ENCODE data around the gene ABCC5.
"Not testable (repeated sequence)": the region's sequence is repeated elsewhere in the genome, so short reads cannot be mapped to it uniquely, and the experiment has no call there.

The ABCC5 gene

DNA sequence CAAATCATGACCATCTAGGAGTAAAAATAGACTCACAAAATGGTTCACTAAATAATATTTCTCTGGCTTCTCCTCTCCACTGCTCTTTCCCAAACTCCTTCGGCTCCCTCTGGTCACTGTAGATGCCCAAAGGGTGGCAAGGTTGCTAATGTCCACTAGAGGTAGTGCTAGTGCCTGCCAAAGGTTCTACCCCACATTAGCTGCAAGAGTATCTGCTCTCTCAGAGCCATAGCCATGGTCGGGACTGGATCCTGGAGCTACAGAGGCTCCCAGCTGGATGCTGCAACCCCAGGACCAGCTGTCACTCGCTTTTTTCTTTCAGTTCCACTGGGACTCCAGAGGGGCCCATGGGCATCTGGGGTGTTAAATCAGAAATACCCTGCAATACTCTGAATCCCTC lies 22.3 kb upstream of the ABCC5 start:
- Histone ChIP-seq H3K27me3 (replicated peaks; ENCODE audit: insufficient read depth, low read length) (no peaks in the 10 kb centered on the region), H3K4me1 (ENCODE audit: low read length) (no peaks in the 10 kb centered on the region), H3K9ac (ENCODE audit: low read length) (no peak overlapping the region), H3K79me2 (ENCODE audit: low read length) (no peaks in the 10 kb centered on the region), H3K4me2 (ENCODE audit: low read depth, low read length) (no peak overlapping the region), H4K20me1 (ENCODE audit: insufficient read depth, low read length) (no peaks in the 10 kb centered on the region), H2AFZ (ENCODE audit: low read length) (no peak overlapping the region), H3K9me3 (replicated peaks; ENCODE audit: insufficient read depth, low read length) (no peaks in the 10 kb centered on the region), H3K27ac (ENCODE audit: low read length) (no peak overlapping the region), H3K36me3 (replicated peaks; ENCODE audit: insufficient read depth, low read length) (no peaks in the 10 kb centered on the region), H3K9me2 (replicated peaks; ENCODE audit: insufficient read depth, low read length) (no peaks in the 10 kb centered on the region), H3F3A (ENCODE audit: insufficient read depth, low read length) (no peaks in the 10 kb centered on the region), H3K4me3 (ENCODE audit: low read length) (no peak overlapping the region)
- no peak for DNase-seq
- TF ChIP-seq, protein P1, sequence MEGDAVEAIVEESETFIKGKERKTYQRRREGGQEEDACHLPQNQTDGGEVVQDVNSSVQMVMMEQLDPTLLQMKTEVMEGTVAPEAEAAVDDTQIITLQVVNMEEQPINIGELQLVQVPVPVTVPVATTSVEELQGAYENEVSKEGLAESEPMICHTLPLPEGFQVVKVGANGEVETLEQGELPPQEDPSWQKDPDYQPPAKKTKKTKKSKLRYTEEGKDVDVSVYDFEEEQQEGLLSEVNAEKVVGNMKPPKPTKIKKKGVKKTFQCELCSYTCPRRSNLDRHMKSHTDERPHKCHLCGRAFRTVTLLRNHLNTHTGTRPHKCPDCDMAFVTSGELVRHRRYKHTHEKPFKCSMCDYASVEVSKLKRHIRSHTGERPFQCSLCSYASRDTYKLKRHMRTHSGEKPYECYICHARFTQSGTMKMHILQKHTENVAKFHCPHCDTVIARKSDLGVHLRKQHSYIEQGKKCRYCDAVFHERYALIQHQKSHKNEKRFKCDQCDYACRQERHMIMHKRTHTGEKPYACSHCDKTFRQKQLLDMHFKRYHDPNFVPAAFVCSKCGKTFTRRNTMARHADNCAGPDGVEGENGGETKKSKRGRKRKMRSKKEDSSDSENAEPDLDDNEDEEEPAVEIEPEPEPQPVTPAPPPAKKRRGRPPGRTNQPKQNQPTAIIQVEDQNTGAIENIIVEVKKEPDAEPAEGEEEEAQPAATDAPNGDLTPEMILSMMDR (IDR thresholded peaks at IDR 0.05; ENCODE audit: low read length), result peak; percentile 45
- TF ChIP-seq EZH2 (optimal IDR thresholded peaks at IDR 0.05; ENCODE audit: low read depth, low read length), result no peak

DNA sequence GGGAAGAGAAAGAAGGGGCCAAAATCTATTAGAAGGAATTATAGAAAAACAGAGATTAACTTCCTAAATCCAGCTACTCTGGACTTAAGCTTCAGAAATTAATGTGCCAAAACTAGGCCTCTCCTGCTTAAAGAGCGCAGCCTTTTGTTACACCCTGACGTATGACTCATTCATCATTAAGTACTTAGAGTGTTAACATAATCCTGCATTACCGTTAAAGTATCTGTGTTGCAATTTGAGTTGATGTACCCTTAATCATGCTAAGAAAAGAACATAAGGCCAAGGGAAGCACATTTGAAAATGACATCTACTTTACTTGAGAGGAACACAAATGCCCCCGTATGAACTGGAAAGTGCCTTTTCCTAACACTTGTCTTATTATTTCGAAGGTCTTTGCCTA lies 21.7 kb upstream of the ABCC5 start:
- no peaks in the 10 kb centered on the region for H3K27me3 ChIP-seq (replicated peaks; ENCODE audit: insufficient read depth, low read length)
- H3K36me3 ChIP-seq (replicated peaks; ENCODE audit: insufficient read depth, low read length), result no peaks in the 10 kb centered on the region
- H3K27ac ChIP-seq (ENCODE audit: low read length), result no peak overlapping the region
- TF ChIP-seq EZH2 (optimal IDR thresholded peaks at IDR 0.05; ENCODE audit: low read depth, low read length) (no peak), EZH2phosphoT487 (IDR thresholded peaks at IDR 0.05; ENCODE audit: low read length) (no peak)
- TF ChIP-seq, protein P1 (IDR thresholded peaks at IDR 0.05; ENCODE audit: low read length), result no peak
- no peak overlapping the region for H3K4me3 ChIP-seq (ENCODE audit: low read length)
- no peaks in the 10 kb centered on the region for H4K20me1 ChIP-seq (ENCODE audit: insufficient read depth, low read length)
- no peak overlapping the region for H3K4me2 ChIP-seq (ENCODE audit: low read depth, low read length)
- H3F3A ChIP-seq (ENCODE audit: insufficient read depth, low read length), result no peaks in the 10 kb centered on the region
- DNase-seq, result no peak
- no peaks in the 10 kb centered on the region for H3K79me2 ChIP-seq (ENCODE audit: low read length)
- H3K9me2 ChIP-seq (replicated peaks; ENCODE audit: insufficient read depth, low read length), result no peaks in the 10 kb centered on the region
- H3K9me3 ChIP-seq (replicated peaks; ENCODE audit: insufficient read depth, low read length), result no peaks in the 10 kb centered on the region
- H3K9ac ChIP-seq (ENCODE audit: low read length), result no peak overlapping the region
- H3K4me1 ChIP-seq (ENCODE audit: low read length), result no peaks in the 10 kb centered on the region
- no peak overlapping the region for H2AFZ ChIP-seq (ENCODE audit: low read length)

DNA sequence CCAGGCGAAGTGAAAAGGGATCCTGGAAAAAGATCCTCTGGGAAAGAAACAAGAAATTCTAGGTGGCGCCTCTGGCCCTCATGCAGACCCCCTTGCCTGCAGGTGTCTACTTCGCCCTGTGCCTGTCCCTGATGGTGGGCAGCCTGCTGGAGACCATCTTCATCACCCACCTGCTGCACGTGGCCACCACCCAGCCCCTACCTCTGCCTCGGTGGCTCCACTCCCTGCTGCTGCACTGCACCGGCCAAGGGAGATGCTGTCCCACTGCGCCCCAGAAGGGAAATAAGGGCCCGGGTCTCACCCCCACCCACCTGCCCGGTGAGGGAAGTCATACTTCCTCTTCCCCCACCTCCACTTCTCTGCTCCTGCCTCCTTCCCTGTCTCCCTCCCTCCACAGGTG lies 20.6 kb upstream of the ABCC5 start:
- H3F3A ChIP-seq (ENCODE audit: insufficient read depth, low read length); H3K9me2 ChIP-seq (replicated peaks; ENCODE audit: insufficient read depth, low read length); H3K4me2 ChIP-seq (ENCODE audit: low read depth, low read length); H3K9me3 ChIP-seq (replicated peaks; ENCODE audit: insufficient read depth, low read length); H3K27ac ChIP-seq (ENCODE audit: low read length); H3K79me2 ChIP-seq (ENCODE audit: low read length); H3K9ac ChIP-seq (ENCODE audit: low read length); H3K36me3 ChIP-seq (replicated peaks; ENCODE audit: insufficient read depth, low read length); H2AFZ ChIP-seq (ENCODE audit: low read length); H3K4me3 ChIP-seq (ENCODE audit: low read length); H3K27me3 ChIP-seq (replicated peaks; ENCODE audit: insufficient read depth, low read length); DNase-seq; H4K20me1 ChIP-seq (ENCODE audit: insufficient read depth, low read length); H3K4me1 ChIP-seq (ENCODE audit: low read length): not testable (repeated sequence)

DNA sequence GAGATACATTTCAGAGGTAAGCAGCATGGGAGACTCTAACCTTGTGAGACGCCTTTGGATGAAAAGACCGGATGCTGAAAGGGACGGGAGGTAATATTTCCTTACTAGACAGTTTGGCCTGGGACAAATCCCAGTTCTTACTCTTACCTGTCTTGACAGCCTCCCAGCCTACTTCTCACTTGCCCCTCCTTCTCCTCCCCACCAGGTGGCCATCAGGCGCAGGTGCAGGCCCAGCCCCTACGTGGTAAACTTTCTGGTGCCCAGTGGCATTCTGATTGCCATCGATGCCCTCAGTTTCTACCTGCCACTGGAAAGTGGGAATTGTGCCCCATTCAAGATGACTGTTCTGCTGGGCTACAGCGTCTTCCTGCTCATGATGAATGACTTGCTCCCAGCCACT lies 20.1 kb upstream of the ABCC5 start:
- Histone ChIP-seq H2AFZ (ENCODE audit: low read length) (no peak overlapping the region), H4K20me1 (ENCODE audit: insufficient read depth, low read length) (no peaks in the 10 kb centered on the region)

More for the DNA sequence above, 20.1 kb upstream of the ABCC5 start:
- Histone ChIP-seq H3F3A (ENCODE audit: insufficient read depth, low read length) (no peaks in the 10 kb centered on the region), H3K79me2 (ENCODE audit: low read length) (no peaks in the 10 kb centered on the region), H3K36me3 (replicated peaks; ENCODE audit: insufficient read depth, low read length) (no peaks in the 10 kb centered on the region), H3K9me2 (replicated peaks; ENCODE audit: insufficient read depth, low read length) (no peaks in the 10 kb centered on the region), H3K4me1 (ENCODE audit: low read length) (no peaks in the 10 kb centered on the region), H3K27ac (ENCODE audit: low read length) (no peak overlapping the region), H3K9ac (ENCODE audit: low read length) (no peak overlapping the region), H3K9me3 (replicated peaks; ENCODE audit: insufficient read depth, low read length) (no peaks in the 10 kb centered on the region), H3K4me3 (ENCODE audit: low read length) (no peak overlapping the region), H3K4me2 (ENCODE audit: low read depth, low read length) (no peak overlapping the region), H3K27me3 (replicated peaks; ENCODE audit: insufficient read depth, low read length) (no peaks in the 10 kb centered on the region)
- no peak for TF ChIP-seq EZH2 (optimal IDR thresholded peaks at IDR 0.05; ENCODE audit: low read depth, low read length)
- TF ChIP-seq EZH2phosphoT487 (IDR thresholded peaks at IDR 0.05; ENCODE audit: low read length), result no peak
- TF ChIP-seq, protein P1 (IDR thresholded peaks at IDR 0.05; ENCODE audit: low read length), result peak; percentile 31; the same call in 1 of the 2 replicates
- no peak for DNase-seq

Measured in MM.1S (cell line).